GM21723 (cell line): ENCODE results near the gene MACROD2.

Experiments
- ATAC-seq: cut with Tn5 transposase; IDR thresholded peaks from one replicate; pipeline ENCODE4 v1.9.1; 2021; ENCODE audit warnings: mild to moderate bottlenecking, moderate library complexity; ENCODE audit not compliant: unreplicated experiment

MACROD2 gene

GRCh38 chr20:14568701-14569100 is 573.4 kb downstream of the MACROD2 start:
- ATAC-seq = no peak

GRCh38 chr20:14569641-14570040 is 574.3 kb downstream of the MACROD2 start:
- ATAC-seq = no peak

- no peak for ATAC-seq
Measured at GRCh38 chr20:14570811-14571210, 575.5 kb downstream of the MACROD2 start.

- ATAC-seq = no peak
Measured at GRCh38 chr20:14573676-14574075, 578.4 kb downstream of the MACROD2 start.

- ATAC-seq = no peak
Measured at GRCh38 chr20:14576196-14576877, 581.0 kb downstream of the MACROD2 start.

GRCh38 chr20:14580418-14581074 is 585.2 kb downstream of the MACROD2 start:
- no peak for ATAC-seq

GRCh38 chr20:14581731-14582130 is 586.4 kb downstream of the MACROD2 start:
- ATAC-seq = no peak

- ATAC-seq = no peak
Measured at GRCh38 chr20:14582855-14583254, 587.5 kb downstream of the MACROD2 start.

- ATAC-seq = no peak
Measured at GRCh38 chr20:14583413-14583812, 588.1 kb downstream of the MACROD2 start.

GRCh38 chr20:14589383-14589782 is 594.1 kb downstream of the MACROD2 start:
- no peak for ATAC-seq

GRCh38 chr20:14595051-14595450 is 599.7 kb downstream of the MACROD2 start:
- no peak for ATAC-seq

GRCh38 chr20:14597206-14597715 is 601.9 kb downstream of the MACROD2 start:
- ATAC-seq = no peak

- no peak for ATAC-seq
Measured at GRCh38 chr20:14599613-14600012, 604.3 kb downstream of the MACROD2 start.

- no peak for ATAC-seq
Measured at GRCh38 chr20:14600527-14600926, 605.2 kb downstream of the MACROD2 start.

- ATAC-seq = no peak
Measured at GRCh38 chr20:14604143-14604542, 608.8 kb downstream of the MACROD2 start.

- ATAC-seq = no peak
Measured at GRCh38 chr20:14609328-14610221, 614.3 kb downstream of the MACROD2 start.

GRCh38 chr20:14611479-14611878 is 616.2 kb downstream of the MACROD2 start:
- ATAC-seq = no peak

GRCh38 chr20:14612391-14612790 is 617.1 kb downstream of the MACROD2 start:
- no peak for ATAC-seq

- ATAC-seq = no peak
Measured at GRCh38 chr20:14616003-14616402, 620.7 kb downstream of the MACROD2 start.

GRCh38 chr20:14617123-14617522 is 621.8 kb downstream of the MACROD2 start:
- no peak for ATAC-seq

- ATAC-seq = no peak
Measured at GRCh38 chr20:14619411-14619810, 624.1 kb downstream of the MACROD2 start.
